ENCODE measurements around the gene ELMO2.
A peak's percentile ranks its signal among the peaks of the same experiment; 100 is the strongest.

The ELMO2 gene, protein sequence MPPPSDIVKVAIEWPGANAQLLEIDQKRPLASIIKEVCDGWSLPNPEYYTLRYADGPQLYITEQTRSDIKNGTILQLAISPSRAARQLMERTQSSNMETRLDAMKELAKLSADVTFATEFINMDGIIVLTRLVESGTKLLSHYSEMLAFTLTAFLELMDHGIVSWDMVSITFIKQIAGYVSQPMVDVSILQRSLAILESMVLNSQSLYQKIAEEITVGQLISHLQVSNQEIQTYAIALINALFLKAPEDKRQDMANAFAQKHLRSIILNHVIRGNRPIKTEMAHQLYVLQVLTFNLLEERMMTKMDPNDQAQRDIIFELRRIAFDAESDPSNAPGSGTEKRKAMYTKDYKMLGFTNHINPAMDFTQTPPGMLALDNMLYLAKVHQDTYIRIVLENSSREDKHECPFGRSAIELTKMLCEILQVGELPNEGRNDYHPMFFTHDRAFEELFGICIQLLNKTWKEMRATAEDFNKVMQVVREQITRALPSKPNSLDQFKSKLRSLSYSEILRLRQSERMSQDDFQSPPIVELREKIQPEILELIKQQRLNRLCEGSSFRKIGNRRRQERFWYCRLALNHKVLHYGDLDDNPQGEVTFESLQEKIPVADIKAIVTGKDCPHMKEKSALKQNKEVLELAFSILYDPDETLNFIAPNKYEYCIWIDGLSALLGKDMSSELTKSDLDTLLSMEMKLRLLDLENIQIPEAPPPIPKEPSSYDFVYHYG

DNA sequence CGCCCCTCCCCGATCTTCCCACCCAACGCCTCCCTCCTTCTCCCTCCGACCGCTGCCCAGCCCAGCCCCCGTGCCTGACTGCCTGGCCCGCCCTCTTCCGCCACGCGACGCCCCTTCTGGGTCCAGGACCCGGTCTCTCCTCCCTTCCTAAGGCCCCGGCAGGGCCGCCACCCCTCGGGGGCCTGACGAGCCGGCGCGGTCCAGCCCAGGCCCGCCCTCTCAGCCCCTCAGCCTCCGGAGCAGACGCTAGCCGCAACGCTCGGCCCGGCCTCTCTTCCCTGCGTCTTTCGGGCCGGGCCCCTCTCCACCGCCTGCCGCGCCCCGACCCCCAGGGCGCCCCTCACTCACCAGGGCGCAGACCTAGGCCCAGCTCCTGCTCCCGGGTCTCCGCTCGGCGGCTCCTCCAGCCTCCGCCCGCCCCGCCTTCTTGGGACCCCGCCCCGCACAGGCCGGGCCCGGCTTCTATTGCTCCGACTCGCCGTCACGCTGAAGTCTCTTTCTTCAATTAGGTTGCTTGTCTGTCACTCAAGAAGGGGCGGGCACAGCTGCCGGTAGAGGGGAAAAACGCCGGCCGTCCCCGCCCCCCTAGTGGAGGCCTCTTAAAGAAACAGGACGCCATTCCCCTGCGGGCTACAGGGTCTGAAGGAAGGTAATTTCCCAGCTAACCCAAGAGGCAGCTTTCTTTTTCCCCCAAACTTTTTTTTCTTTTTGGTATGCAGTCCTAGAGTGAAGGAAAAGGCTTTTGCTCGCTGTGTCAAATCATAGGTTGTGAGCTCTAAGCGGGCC is at the start of gene ELMO2:
ELMO2 (minus strand) TSS at position 416 of the 786 bp plus-strand sequence. CDS start 12,133 bp downstream, outside the sequence.
- peak; percentile 91 to 92 for DNase-seq (ENCODE audit: low read depth in 1 of 2, low spot score in 1 of 2)

DNA sequence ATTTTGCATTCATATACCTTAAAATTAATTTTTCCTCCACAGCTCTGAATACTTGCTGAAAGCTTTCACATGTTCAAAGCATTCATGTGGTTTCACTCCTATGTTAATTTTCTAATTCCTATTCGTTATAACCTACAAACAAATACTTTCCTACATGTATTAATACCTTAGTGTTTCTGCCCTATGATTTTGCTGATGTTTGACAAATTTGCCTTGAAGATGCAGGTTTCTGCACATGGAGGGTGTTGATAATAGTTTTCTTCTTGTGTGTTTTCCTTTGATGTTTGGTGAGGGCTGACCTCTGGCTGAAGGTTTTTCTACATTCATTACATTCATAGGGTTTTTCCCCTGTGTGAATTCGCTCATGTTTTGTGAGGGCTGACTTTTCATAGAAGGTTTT is 49.3 kb upstream of the ELMO2 start:
- DNase-seq (ENCODE audit: low read depth in 1 of 2, low spot score in 1 of 2), result no peak

DNA sequence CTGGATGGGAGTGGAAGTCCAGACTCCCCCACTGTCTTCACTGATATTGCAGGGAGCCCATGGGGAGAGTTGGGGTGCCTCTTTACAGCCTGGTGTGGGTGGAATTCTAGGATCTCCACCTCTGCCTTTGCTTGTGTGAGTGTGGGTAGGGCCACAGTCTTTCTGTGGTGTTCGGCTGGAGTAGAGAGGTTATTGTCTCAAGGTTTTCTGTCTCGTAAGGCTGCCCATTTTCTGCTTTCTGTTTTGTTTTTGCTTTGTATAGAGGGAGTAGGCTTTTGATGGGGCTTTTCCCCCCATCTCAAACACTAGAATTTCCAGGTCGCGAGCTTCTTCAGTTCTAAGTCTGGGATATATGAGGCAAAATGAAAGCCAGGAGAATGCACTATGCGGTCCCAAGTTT is 40.4 kb upstream of the ELMO2 start:
- DNase-seq (ENCODE audit: low read depth in 1 of 2, low spot score in 1 of 2), result no peak

DNA sequence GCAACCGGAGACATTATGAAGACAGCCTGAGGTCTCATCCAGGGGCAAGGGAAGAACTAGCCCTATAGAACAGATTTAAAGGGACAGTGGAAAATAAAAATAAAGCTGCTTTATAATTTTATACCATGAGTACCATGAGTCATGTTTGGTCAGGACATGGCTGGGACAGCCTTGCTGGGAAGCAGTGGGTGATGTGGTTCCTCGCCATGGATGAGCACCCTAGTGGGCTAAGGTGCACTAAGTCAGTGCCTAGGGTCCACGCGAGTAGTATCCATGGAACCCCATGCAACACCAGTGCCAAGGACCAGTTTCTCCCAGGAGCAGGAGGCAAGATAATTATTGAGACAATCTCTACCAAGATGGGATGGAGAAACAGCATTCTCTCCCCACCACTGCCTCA is 33.4 kb upstream of the ELMO2 start:
- no peak for DNase-seq (ENCODE audit: low read depth in 1 of 2, low spot score in 1 of 2)

DNA sequence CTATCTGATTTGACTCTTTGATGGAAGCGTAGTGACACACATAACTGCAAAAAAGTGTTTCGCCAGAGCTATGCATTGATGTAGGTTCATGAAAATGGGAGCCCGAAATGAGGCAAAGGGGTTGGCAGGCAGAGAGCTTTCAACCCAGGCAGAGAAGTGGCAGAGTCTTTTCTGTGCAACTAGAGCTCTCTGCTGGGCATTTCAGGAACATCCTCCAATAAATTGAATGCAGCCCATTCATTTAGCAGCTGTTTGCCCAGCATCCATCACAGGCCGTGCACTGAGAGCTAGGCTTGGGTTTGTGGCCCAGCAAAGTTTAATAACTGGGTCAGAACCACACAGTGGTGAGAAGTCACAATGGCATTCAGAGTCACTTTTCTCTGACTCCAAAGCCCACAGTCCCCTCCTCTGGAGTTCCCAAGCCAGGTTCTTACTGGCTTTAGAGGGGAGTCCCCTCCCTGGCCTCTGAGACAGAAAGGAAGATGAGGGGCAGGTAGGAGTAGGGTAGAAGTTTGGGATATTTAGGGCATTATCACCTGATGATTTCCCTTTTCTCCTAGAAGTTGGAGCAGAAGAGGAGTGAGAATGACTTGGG is 31.8 kb upstream of the ELMO2 start:
- no peak for DNase-seq (ENCODE audit: low read depth in 1 of 2, low spot score in 1 of 2)

DNA sequence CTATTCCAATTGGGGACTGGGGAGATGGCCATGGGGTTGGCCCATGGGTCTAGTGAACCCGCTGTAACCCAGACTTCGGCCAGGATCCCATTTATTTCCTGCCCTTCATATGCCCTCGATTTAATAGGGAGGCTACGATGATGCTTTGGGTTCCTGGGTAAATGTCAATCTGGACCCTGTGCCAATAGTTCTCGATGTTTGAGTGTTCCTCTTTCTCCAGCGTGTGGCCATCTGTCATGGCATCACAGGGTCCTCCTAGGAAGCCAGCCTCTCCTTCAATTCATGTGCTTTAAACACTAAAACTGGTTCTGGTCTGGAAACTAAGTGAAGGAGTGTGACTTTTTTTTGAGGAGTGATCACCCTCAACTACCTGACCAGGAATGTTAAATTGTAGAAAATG is 28.7 kb upstream of the ELMO2 start:
- DNase-seq (ENCODE audit: low read depth in 1 of 2, low spot score in 1 of 2), result no peak

DNA sequence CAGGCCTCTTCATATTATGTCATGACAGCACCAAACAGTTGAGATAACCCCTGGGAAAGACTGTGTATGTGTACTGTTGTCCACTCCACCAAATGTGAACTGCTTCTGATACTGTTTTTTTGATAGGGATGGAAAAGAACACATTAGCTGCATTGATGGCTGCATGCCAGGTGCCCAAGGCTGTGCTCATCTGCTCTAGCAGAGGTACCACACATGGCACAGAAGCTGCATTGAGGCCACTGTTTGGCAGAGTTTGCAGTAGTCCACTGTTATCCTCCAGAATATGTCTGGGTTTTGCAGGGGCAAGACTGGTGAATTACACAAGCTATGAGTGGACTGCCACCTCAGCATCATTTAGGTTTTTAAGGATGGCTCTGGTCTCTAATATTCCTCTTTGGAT is 28.2 kb upstream of the ELMO2 start:
- DNase-seq (ENCODE audit: low read depth in 1 of 2, low spot score in 1 of 2), result no peak

DNA sequence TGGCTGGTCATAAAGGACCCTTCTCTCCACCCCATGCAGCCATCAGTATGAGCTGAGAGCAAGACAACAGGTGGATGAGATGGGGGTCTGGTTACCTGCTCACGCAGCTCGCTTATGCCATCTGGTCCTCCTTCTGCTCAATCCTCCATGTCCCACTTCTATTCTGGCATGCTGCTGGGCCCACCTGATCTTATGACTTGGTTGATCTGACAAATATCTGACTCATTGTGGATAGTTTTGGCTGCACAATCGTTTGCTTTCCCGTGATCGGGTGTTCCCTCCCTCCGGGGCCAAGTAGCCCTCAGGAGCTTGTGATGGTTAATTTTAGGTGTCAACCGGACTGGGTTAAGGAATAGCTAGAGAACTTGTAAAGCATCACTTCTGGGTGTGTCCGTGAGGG is 26.6 kb upstream of the ELMO2 start:
- DNase-seq (ENCODE audit: low read depth in 1 of 2, low spot score in 1 of 2), result no peak

DNA sequence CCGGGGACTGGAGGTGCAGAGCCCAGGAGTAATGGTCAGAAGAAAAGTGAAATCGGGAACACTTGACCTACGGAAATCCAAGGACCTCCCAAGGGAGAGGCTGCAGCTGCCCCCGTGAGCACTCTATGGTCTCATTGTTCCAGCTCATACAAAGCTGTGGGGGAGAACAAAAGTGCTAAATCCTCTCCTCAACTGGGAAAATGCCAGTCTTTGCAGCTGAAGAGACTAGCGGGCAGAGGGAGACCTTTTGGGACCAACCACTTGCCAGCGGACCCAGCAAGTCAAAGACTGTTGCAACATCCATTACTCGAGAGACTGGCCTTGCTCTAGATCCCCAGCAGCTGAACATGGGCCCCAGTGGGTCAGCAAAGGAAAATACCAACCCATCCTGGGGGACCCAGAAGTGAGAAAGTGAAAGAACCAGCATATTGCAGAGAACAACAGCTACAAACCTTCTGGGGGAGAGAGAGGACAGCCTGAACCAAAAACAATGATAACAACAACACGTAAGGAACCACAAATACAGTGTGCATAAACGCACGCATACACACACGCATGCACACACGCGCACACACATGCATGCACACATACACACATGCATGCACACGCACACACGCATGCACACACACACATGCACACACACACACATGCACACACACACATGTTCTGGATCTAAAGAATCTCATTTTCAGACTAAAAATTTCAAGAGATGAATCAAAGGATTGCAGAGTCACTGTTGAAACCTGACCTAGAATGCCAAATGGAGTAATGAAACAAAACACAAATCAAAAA is 24.7 kb upstream of the ELMO2 start:
- no peak for DNase-seq (ENCODE audit: low read depth in 1 of 2, low spot score in 1 of 2)

DNA sequence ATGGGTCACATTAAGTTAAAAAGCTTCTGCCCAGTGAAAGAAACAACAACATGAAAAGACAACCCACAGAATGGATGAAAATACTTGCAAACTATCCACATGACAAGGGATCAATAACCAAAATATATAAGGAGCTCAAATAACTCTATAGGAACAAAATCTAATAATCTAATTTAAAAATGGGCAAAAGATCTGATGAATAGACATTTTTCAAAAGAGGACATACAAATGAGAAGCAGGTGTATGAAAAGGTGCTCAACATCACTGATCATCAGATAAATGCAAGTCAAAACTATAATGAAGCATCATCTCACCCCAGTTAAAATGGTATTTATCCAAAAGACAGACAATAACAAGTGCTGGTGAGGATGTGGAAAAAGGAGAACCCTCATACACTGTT is 21.0 kb upstream of the ELMO2 start:
- no peak for DNase-seq (ENCODE audit: low read depth in 1 of 2, low spot score in 1 of 2)

DNA sequence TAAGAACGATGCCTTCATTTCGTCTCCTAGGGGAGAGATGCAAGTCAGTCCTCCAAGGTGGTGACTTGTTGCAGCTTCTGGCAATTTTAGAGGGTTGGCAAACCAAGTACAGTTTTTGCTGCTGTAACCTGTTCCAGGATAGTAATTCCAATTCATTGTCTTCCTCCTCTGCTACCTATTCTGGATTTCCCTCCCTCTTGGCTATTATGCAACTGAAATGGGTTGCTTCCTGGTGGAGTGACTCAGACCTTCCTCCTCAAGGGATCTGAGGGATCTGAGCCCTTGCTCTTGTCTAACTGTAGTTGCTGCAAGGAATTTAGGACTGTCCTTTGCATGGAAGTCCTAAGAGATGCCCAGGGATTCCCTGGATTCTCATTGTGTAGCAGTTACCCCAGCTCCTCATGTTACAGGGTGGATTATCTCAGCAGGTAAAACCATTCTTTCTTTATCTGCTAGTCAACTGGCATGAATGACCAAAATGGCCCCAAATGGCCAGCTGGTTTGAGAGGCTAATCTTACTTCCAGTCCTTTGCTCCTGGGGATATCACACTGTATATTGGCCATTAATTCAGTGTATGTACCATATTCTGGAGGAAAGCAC is 17.6 kb upstream of the ELMO2 start:
- no peak for DNase-seq (ENCODE audit: low read depth in 1 of 2, low spot score in 1 of 2)

DNA sequence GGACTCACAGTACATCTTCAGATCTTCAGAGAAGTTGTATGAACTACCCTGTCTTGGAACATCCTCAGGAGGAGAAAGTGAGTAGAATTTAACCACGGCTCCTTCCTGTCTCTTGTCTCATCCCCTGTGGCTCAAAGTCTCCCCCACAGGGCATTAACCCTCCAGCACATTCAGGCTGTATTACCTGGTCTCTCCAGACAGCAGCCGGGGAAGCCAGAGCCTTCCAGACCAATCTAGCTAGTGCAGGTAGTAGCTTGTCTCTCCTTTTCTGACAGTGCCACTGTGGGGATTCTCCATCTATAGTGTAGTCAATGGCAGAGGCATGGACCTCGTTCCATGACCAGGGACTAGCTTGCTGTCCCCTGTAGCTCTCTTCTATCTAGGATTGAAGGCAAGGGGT is 16.9 kb upstream of the ELMO2 start:
- DNase-seq (ENCODE audit: low read depth in 1 of 2, low spot score in 1 of 2), result no peak

DNA sequence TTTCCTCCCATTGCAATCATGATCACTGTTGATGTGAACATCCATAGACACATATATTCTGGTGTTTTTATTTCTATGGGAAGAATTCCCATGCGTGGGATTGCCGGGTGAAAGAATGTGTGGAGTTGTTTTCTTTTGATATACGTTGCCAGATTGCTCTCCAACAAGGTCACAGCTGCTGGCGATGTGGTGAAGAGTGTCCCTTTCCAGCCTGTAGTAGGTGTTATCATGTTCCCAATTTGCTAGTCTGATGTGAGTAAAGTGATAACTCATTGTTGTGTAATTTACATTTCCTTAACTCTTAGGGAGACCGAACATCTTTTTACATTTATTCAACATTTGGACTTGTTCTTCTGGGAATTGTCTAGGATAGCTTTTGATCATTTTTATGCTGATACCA is 14.5 kb upstream of the ELMO2 start:
- DNase-seq (ENCODE audit: low read depth in 1 of 2, low spot score in 1 of 2), result no peak

DNA sequence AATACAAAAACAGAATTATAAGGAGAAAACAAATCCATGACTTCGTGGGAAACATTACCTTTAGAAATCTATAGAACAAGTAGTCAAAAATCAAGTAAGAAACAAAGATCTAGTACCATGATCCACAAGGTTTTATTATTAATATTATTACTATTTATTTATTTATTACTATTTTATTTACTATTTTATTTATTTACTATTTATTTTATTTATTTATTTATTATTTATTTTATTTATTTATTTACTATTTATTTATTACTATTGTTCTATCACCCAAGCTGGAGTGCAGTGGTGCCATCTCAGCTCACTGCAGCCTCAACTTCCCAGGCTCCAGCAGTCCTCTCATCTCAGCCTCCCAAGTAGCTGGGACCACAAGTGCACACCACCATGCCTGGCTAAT is 13.5 kb upstream of the ELMO2 start:
- no peak for DNase-seq (ENCODE audit: low read depth in 1 of 2, low spot score in 1 of 2)

DNA sequence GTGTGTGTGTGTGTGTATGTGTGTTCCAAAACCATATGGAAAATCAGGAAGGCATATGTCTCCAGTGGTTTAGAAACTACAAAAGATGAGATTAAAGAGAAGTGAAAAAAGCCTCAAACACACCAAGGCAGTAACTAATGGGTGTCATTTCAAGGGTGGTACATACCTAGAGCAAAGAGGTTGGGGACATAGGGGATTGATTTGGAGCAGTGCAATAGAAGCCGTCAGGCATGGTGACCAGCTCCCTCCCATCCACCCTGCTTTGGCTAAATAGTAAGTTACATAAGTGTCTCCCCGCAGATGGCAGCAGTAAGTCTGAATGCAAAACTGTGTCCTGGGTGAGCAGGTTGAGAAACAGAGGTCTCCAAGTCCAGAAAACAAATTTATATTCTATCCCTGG is 10.4 kb upstream of the ELMO2 start:
- no peak for DNase-seq (ENCODE audit: low read depth in 1 of 2, low spot score in 1 of 2)

DNA sequence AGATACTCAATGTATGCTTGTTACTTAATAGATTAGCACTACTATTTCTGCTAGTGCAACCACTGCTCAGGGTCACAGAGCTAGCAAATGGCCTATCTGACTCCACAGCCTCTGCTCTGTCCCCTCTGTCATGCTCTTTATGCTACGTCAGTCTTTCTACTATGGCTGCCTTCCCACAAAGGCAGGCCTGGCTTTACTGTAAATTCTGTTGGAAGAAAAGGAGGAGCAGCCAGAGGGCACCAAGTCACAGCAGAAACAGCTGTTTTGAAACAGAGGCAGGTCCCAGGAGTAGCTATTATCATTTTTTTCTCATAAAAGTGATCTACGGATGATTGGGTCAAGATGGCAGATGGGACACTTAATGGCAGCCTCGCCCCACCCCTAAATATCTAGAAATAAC is 10.0 kb upstream of the ELMO2 start:
- no peak for DNase-seq (ENCODE audit: low read depth in 1 of 2, low spot score in 1 of 2)

DNA sequence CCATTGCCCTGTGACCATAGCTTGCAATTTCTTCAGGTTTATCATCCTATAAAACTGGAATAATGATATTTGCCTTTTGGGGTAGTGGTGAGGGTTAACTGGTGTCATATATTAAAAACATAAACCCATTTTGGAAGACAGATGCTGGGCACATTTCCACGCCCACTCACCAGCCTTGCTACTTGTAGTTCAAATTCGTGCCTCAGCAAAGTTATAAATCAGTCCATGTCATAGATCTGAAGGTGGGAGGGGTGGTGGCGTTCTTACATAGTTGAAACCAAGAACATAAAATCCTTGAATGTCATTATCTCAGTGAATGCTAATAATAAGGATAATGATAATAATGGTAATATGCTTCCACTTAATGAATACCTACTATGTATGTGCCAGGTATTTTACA is 9.4 kb upstream of the ELMO2 start:
- no peak for DNase-seq (ENCODE audit: low read depth in 1 of 2, low spot score in 1 of 2)

DNA sequence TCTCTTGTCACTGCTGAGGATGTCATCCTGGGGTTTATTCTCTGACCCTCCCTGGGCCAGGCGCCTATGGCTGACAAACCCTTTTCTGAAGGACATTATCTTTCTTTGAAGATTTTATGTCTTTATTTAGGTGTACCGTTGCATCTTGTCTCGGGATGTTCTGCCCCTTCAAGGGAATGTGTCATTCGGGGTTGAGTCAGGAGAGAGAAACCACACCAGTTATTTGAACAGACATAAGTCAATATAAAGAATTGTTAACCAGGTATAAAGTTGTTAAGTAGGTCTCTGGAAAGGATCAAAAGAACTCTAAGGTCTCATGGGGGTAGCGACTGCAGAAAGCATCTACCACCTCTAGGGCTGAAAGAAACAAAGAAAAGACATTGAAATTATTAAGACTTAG is 8.2 kb upstream of the ELMO2 start:
- DNase-seq (ENCODE audit: low read depth in 1 of 2, low spot score in 1 of 2), result no peak

DNA sequence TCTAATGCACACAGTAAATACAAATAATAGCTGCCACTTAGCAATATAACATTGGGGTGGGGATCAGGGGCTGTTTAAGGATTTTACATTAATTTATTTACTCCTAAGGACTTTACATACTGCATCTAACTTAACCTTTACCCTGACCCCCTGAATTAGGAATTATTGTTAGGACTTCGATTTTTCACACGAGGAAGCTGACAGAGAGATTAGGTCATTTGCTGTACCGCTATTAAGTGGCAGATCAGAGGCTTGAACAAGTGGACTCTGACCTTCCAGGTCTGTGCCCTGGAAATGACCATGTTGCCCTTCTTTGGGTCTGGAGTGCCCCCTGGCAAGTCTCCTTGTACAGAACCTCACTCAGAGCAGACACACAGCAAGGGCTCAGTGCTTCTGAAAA is 5.2 kb upstream of the ELMO2 start:
- DNase-seq (ENCODE audit: low read depth in 1 of 2, low spot score in 1 of 2), result no peak

DNA sequence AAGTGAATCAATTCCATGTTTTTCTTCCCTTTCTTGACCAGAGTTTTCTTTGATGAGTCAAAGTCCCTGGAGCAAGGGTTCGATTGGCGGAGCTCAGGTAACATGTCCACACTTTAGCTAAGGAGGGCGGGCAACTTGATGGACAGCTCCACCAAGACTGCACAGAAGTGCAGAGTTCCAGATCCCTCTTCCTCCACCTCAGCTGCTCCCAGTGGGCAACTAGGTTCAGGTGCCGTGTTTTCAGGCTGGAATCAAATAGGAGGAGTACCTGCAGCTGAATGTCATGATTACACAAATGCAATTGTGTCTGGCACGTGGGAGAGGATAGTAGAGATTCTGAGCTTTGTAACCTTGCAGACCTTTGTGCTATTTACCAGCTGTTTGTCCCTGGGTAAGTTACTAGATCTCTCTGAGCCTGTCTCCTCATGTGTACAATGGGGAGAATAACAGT is 1.9 kb upstream of the ELMO2 start:
- DNase-seq (ENCODE audit: low read depth in 1 of 2, low spot score in 1 of 2), result no peak

Data from activated T-helper 1 cell treated with anti-CD3 and anti-CD28 coated beads, Interleukin-2, amount 50 U/mL, for 16 hours (primary cell).